H1 (cell line): ENCODE results near the gene LMAN1. TPM values are rescaled to one million over a fixed set of nuclear protein-coding genes. Genes with fewer than 3 reads are reported as not detected.

ENCODE experiments used
- ATF2 ChIP-seq: IDR thresholded peaks from 2 replicates; pipeline ENCODE4 v1.6.1; 2012; ENCODE audit warnings: low read length, inconsistent platforms
- JUN ChIP-seq: IDR thresholded peaks from 2 replicates; pipeline ENCODE4 v1.6.1; 2011; ENCODE audit warnings: low read depth, mild to moderate bottlenecking, improper control_type of control experiment, low read length
- SIN3A ChIP-seq, 2 experiments: IDR thresholded peaks in 1 of 2; conservative IDR thresholded peaks in 1 of 2; 2 replicates each; pipeline ENCODE4 v1.6.1; 2011 to 2012; ENCODE audit warnings: low read length in 2 of 2, improper control_type of control experiment in 1 of 2, low read depth in 1 of 2, mild to moderate bottlenecking in 1 of 2
- SP1 ChIP-seq: IDR thresholded peaks from 2 replicates; pipeline ENCODE4 v1.6.1; 2011; ENCODE audit warnings: low read depth, low read length
- polyA plus RNA-seq, 7 experiments: library from polyadenylated mRNA; depleted of rRNA in 3 of 7; stranded (reverse) in 5 of 7; unstranded in 2 of 7; fragments of >200 nt in 5 of 7; fragments of 200-250 nt in 2 of 7; gene quantifications; 1 replicate in 5 of 7; 2 replicates in 1 of 7; 4 replicates in 1 of 7; pipeline versions ENCODE4 v1.2.1 to v1.2.3, GENCODE V29; 2011 to 2013; ENCODE audit warnings: missing spikeins in 2 of 7, mixed read lengths in 2 of 7
- total RNA-seq: library from RNA; stranded (reverse); fragmentation: NEBNext Ultra II Directional; extraction: Animal tissue kit (Norgen Biotek cat#: 25700); gene quantifications from 2 replicates; pipeline ENCODE4 v1.2.1, GENCODE V29; 2021
- TF ChIP-seq, protein P1 (sequence below): IDR thresholded peaks from 2 replicates; pipeline ENCODE4 v1.6.1; 2012; ENCODE audit warnings: inconsistent platforms
- TF ChIP-seq, protein P2 (sequence below): IDR thresholded peaks from 2 replicates; pipeline ENCODE4 v1.6.1; 2011; ENCODE audit warnings: low read length, improper control_type of control experiment
- TF ChIP-seq, protein P3 (sequence below): IDR thresholded peaks from 2 replicates; pipeline ENCODE4 v1.6.1; 2012; ENCODE audit warnings: inconsistent platforms

LMAN1 gene
- total and polyA plus RNA-seq, 2 of the 8 experiments (the other 6 are each of a cell fraction or from before 2014, with no cell fraction given): 20.3 to 73.6 TPM

GRCh38 chr18:59385191-59385590, 26.1 kb upstream of the LMAN1 start (continued):
- no peak for TF ChIP-seq ATF2
- TF ChIP-seq JUN: no peak
- TF ChIP-seq, protein P1, sequence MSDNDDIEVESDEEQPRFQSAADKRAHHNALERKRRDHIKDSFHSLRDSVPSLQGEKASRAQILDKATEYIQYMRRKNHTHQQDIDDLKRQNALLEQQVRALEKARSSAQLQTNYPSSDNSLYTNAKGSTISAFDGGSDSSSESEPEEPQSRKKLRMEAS: no peak
- TF ChIP-seq SIN3A (conservative IDR thresholded peaks at IDR 0.05 in 1 of 2, IDR thresholded peaks at IDR 0.05 in 1 of 2; ENCODE audit: low read depth in 1 of 2, low read length in 2 of 2): no peak
- no peak for TF ChIP-seq SP1
- TF ChIP-seq, protein P2, sequence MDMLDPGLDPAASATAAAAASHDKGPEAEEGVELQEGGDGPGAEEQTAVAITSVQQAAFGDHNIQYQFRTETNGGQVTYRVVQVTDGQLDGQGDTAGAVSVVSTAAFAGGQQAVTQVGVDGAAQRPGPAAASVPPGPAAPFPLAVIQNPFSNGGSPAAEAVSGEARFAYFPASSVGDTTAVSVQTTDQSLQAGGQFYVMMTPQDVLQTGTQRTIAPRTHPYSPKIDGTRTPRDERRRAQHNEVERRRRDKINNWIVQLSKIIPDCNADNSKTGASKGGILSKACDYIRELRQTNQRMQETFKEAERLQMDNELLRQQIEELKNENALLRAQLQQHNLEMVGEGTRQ: no peak
- TF ChIP-seq, protein P3, sequence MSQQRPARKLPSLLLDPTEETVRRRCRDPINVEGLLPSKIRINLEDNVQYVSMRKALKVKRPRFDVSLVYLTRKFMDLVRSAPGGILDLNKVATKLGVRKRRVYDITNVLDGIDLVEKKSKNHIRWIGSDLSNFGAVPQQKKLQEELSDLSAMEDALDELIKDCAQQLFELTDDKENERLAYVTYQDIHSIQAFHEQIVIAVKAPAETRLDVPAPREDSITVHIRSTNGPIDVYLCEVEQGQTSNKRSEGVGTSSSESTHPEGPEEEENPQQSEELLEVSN: no peak
